ENCODE measurements around the gene MAPK11. TPM values are rescaled to one million over a fixed set of nuclear protein-coding genes. Genes with fewer than 3 reads are reported as not detected.

The MAPK11 gene
- total RNA-seq, 1 donor from 2014 or later = 11.7 TPM

- no peak for DNase-seq (ENCODE audit: low spot score)
Observed at GRCh38 chr22:50253941-50254340, 16.2 kb downstream of the MAPK11 start.

GRCh38 chr22:50253046-50253915 is 16.9 kb downstream of the MAPK11 start:
- DNase-seq (ENCODE audit: low spot score) = no peak
- intact Hi-C loops (cut with DNase I) = loop anchor here (2.0 kb wide), 1 partner anchor 90 kb away; the partner anchor contains the start of gene PPP6R2

More at GRCh38 chr22:50253941-50254340, 16.2 kb downstream of the MAPK11 start:
- intact Hi-C loops (cut with DNase I) = loop anchor here (2.0 kb wide), 1 partner anchor 89 kb away; the partner anchor contains the start of gene PPP6R2

- intact Hi-C loops (cut with DNase I) = loop anchor here (2.0 kb wide), 1 partner anchor 90 kb away; the partner anchor contains the start of gene PPP6R2
- peak; percentile 88 for DNase-seq (ENCODE audit: low spot score)
Observed at GRCh38 chr22:50252082-50253045, 17.8 kb downstream of the MAPK11 start.

- DNase-seq (ENCODE audit: low spot score) = no peak
- intact Hi-C loops (cut with DNase I) = loop anchor here (2.0 kb wide), 1 partner anchor 91 kb away; the partner anchor contains the start of gene PPP6R2
Observed at GRCh38 chr22:50251477-50252081, 18.6 kb downstream of the MAPK11 start.

- DNase-seq (ENCODE audit: low spot score) = peak; percentile 90
- intact Hi-C loops (cut with DNase I) = no loop called here
Observed at GRCh38 chr22:50250555-50251476, 19.4 kb downstream of the MAPK11 start, which contains the start of gene HDAC10. Gene HDAC10 (minus strand): TSS chr22:50251265. CDS start chr22:50251032, 233 bp downstream.

- intact Hi-C loops (cut with DNase I) = no loop called here
- DNase-seq (ENCODE audit: low spot score) = no peak
Observed at GRCh38 chr22:50250249-50250554, 20.0 kb downstream of the MAPK11 start.

GRCh38 chr22:50249341-50250248 is 20.6 kb downstream of the MAPK11 start:
- intact Hi-C loops (cut with DNase I) = loop anchor here (10.0 kb wide), 1 partner anchor 255 kb away; the partner anchor contains the start of genes LMF2 and NCAPH2
- DNase-seq (ENCODE audit: low spot score) = no peak

GRCh38 chr22:50248196-50249081 is 21.7 kb downstream of the MAPK11 start:
- DNase-seq (ENCODE audit: low spot score) = no peak
- intact Hi-C loops (cut with DNase I) = loop anchor here (10.0 kb wide), 1 partner anchor 256 kb away; the partner anchor contains the start of genes LMF2 and NCAPH2

GRCh38 chr22:50247748-50248147 is 22.4 kb downstream of the MAPK11 start:
- no peak for DNase-seq (ENCODE audit: low spot score)
- intact Hi-C loops (cut with DNase I) = loop anchor here (10.0 kb wide), 1 partner anchor 257 kb away; the partner anchor contains the start of genes LMF2 and NCAPH2

- no peak for DNase-seq (ENCODE audit: low spot score)
- intact Hi-C loops (cut with DNase I) = loop anchor here (10.0 kb wide), 1 partner anchor 258 kb away; the partner anchor contains the start of genes LMF2 and NCAPH2
Observed at GRCh38 chr22:50246242-50247175, 23.7 kb downstream of the MAPK11 start.

GRCh38 chr22:50245214-50246072 is 24.7 kb downstream of the MAPK11 start:
- DNase-seq (ENCODE audit: low spot score) = no peak
- intact Hi-C loops (cut with DNase I) = loop anchor here (10.0 kb wide), 1 partner anchor 259 kb away; the partner anchor contains the start of genes LMF2 and NCAPH2

GRCh38 chr22:50244420-50245213 is 25.6 kb downstream of the MAPK11 start, which contains the start of gene TUBGCP6:
Gene TUBGCP6 (minus strand): TSS chr22:50245023. CDS start chr22:50244459, 564 bp downstream.
- intact Hi-C loops (cut with DNase I) = loop anchor here (10.0 kb wide), 1 partner anchor 260 kb away; the partner anchor contains the start of genes LMF2 and NCAPH2
- DNase-seq (ENCODE audit: low spot score) = peak; percentile 98

Data from cardiac septum (tissue), 1 donor.